Left lobe of liver (tissue), 2 donors: Measurements from ENCODE around the gene PRKCE. TPM values are rescaled to one million over a fixed set of nuclear protein-coding genes. Genes with fewer than 3 reads are reported as not detected.

Source experiments
- ATAC-seq: fragments of 200-7000 bp; cut with Tn5 transposase; one replicate; pipeline ENCODE4 v1.9.1; 2020; ENCODE audit warnings: mild to moderate bottlenecking, moderate library complexity
- DNase-seq: peaks from one replicate; pipeline ENCODE4 v3.0.0-alpha.2; 2020; ENCODE audit warnings: low spot score
- total RNA-seq: library from RNA; stranded (reverse); gene quantifications from one replicate; pipeline ENCODE4 v1.2.1, GENCODE V29; 2021
- donor health status: DM: no; HTN: no; CAD: no; lungs with moderate emphysema.
- donor health status: DM: no; HTN: yes; CAD: no.

PRKCE gene
- total RNA-seq, 1 donor from 2014 or later: 8.4 TPM

DNA sequence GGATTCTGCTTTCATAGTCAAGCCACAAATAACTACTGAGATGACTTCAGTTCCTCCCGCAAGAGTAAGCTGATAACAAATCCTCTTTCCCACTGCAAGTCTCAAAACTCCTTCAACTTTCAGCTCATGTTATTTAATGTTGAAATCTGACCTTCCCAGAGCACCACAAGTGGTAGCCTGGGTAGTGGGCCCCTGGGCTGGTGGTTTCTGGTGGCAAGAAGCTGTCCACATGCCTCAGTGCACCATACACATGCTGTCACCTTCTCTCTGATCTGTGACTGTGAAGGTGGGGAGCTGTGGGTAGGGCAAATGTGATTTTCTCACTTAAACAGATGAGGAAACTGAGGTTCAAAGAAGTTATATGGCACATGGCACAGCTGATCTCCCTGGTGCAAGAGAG is 399.6 kb downstream of the PRKCE start:
- no peak for ATAC-seq
- no peak for DNase-seq

- DNase-seq (no peak), ATAC-seq (no peak)
These were observed 402.1 kb downstream of the PRKCE start for GRCh38 chr2:46053564-46053963.

DNA sequence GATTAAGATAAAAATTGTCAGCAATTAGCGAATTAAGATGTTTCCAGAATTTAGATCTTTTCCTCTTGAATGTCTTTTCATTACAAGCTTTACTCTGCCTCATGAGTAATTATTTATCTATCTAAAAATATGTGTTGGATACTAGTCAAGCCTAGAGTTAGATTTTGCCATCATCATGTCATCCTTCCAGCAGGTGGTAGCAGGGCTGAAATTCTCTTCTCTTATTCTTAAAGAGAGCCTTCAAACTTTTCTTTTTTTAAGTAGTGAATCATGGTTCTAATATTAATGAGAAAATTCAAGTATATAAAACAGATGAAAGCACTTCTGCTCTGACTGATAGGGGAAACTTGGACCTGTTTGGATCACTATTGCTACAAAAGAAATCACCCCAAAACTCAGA is 405.1 kb downstream of the PRKCE start:
- DNase-seq (no peak), ATAC-seq (no peak)

DNA sequence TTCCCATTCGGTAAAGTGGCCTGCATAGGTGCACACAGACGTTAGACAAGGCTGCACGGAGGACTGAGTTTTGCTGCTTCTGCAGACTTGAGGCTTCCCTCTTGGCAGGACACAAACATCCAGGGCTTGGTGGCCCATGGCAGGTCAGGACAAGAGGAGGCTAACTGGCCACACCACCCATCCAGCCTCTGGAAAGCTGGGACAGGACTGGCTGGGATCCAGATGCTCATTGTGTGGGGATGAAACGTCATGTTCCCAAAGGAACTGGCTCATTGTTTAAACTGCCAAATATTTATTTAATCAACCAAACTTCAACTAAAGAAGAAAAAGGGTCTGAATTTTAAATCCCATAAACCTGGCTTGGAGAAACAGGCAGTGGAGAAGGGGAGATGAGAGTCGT is 406.7 kb downstream of the PRKCE start:
- ATAC-seq (peak; percentile 70), DNase-seq (peak; percentile 56)

DNA sequence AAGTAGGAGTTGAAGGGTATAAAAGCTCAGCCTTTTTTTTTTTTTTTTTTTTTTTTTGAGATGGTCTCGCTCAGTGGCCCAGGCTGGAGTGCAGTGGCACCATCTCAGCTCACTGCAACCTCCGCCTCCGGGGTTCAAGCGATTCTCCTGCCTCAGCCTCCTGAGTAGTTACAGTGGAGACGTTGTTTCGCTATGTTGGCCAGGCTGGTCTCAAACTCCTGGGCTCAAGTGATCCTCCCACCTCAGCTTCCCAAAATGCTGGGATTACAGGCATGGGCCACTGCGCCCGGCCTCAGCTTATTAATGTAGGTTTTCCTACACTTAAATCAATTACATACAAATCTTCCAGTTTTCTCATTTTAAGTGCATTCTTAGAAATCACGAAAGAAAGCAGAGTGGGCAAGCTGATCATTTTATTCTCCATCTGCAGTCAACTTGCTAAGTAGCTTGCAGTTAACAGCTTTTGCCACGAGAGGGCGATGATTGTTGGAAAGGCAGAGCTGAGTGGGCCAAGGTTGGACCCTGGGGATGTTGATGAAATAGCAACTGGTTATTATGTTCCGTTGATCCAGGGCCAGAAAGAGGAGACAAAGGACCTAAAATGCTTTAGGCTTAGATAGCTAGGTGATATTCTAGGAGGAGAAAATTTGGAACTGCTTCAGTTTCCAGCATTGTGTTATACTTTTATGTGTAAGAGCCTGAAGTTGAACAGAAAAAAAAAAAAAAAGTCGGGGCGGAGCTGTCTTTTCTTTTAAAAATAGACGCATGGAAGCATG is 411.4 kb downstream of the PRKCE start:
- ATAC-seq: peak; percentile 88
- DNase-seq: peak; percentile 69

DNA sequence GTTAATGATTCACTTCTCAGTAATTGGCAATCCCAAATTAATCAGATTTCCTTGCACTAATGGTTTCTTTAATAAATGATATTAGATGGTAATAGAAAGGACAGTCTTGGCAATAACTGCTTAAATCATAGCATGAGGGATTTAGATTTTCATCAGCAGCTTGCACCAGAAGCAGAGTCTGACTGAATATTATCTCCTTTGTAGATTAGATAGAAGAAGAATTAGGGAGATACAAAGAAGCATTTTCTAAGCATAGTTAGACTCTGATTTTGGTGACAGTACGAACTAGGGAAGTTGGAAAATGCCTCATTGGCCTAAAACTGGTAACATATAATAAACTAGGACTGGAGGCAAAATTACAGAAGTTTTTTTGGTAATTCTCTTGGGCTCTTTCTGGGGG is 412.9 kb downstream of the PRKCE start:
- DNase-seq (no peak), ATAC-seq (no peak)

DNA sequence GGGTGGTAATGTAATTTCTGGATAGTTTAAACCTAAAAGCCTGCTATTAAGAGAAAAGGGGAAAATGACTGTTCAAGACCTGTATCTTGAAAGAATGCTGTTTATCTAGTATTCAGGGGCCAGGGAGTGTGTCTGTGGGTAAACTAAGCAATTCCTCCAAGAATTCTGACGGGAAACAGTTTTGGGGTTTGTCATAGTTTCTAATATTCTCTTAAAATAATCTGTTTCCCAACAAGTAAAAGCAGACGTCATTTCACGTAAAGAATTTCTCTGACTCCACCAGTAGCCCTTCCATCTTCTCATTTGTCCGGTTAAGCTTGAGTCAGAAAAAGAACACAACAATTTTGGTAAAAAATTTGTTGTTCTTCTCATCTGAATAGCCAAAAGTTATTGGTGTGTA is 413.7 kb downstream of the PRKCE start:
- DNase-seq: no peak
- ATAC-seq: no peak

- ATAC-seq: no peak
- no peak for DNase-seq
These were observed 414.6 kb downstream of the PRKCE start for GRCh38 chr2:46066116-46066515.

DNA sequence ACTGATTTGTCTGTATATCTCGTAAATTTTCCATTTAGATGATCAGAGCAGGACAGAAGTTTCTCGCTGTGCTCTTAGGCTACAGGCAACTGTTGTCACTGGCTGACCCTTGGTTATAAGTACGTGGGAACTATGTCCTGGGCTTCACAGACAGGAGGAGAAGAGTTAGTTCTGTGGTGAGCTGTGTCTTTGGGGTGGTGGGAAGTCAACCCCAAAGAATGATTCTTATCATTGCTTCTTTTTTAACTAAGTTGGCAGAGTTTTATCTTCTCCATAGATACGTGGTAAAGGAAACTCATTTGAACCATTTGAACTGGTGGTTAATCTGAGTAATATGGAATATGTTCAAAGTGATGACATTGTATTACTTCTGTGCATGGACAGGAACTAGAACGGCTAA is 415.1 kb downstream of the PRKCE start:
- no peak for ATAC-seq
- no peak for DNase-seq

GRCh38 chr2:46067062-46067461 is 415.6 kb downstream of the PRKCE start:
- ATAC-seq (no peak), DNase-seq (no peak)

DNA sequence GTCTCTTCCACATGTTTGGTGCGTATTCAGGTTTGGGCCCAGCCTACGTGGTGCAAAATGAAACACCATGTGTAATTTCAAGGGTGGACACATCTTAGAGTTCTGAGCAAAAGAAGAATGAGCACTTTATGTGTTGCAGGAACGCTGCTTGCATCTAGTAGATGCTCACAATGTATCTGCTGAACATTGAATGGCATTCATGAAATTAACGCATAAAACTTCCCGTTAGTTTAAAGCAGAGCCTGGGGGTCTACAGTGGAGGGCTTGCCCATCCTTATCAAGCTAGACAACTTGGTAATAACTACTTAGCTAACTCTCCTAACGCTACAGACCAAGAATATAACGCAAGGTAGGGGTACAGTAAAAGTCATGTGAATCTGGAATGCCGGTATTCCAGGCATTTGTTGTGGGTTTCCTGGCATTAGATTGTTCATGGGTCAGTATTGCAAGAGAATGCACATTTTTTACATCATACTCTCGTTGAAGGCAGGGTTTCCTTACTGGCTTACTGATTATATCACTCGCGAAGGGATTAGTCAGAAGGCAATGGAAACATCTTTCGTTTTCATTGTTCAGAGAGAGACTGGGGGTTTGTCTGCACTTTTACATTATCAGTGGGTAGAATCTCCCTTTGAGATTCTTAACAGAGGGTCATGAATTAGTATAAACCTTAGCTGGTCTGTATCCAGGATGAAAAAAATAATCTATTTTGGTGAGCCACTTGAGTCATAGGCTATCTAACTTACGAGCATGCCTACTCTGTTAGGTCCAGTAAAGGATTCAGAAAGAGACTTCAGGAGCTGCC is 416.2 kb downstream of the PRKCE start:
- ATAC-seq: no peak
- DNase-seq: no peak

DNA sequence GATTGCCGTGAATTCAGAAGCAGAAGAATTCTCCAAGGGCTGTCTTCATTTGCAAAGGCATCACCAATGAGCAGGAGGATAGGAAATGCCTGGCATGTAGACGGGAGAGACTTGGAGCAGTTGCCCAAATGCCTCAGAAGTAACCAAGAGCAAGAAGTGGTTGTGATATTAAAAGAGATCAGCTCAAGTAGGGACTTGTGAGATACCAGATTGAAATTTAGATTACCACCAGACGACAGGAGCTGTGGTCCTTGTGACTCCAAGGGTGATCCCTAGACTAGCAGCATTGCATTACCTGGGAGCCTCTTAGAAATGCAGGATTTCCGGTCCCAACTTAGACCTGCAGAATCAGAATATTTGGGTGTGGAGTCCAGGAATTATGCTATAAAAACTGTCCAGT is 417.2 kb downstream of the PRKCE start:
- ATAC-seq (no peak), DNase-seq (no peak)

- DNase-seq (no peak), ATAC-seq (no peak)
These were observed 419.6 kb downstream of the PRKCE start for GRCh38 chr2:46071074-46071473.

- DNase-seq (no peak), ATAC-seq (no peak)
These were observed 420.8 kb downstream of the PRKCE start for GRCh38 chr2:46072101-46072820.

DNA sequence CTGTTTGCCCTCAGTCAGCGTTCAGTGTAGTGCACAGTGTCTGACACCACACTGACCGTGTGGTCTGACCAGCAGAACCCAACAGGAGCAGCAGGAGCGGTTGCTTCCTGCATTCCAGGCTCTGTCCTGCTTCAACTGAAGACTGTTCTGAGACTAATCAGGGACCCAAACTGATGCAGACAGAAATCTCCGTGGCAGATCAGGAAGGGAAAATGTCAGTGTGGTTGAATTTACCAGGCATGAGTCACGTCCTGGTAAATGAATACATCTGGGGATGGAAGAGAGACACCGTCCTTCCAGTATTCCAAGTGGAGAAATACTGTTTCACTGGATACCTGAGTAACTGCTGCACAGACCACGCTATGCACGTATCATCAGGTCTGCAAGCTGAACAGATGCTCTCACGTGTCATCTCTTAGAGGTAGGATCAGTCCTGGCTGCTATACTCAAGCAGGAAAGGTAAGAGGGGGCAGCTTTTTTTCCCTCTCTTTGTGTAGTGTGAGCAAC is 422.1 kb downstream of the PRKCE start:
- ATAC-seq (peak; percentile 37), DNase-seq (no peak)

DNA sequence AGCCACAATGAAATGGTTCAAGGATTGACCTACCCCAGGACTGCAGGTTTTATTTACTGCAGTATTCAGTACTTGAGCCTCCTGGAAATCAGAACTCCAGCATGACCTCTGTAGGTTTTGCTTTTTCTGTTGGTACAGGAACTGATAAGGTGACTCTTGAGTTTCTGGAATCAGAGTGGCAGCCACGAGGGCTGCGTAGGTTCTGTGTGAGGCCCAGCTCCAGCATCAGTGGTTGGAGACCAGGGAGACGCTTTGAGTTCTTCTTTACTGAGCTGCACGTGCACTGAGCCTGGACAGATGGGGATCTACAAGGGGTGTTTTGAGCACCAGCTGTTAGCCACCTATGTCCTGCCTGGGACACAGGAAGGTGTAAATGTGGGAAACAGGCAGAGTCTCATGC is 423.0 kb downstream of the PRKCE start:
- ATAC-seq: no peak
- no peak for DNase-seq

DNA sequence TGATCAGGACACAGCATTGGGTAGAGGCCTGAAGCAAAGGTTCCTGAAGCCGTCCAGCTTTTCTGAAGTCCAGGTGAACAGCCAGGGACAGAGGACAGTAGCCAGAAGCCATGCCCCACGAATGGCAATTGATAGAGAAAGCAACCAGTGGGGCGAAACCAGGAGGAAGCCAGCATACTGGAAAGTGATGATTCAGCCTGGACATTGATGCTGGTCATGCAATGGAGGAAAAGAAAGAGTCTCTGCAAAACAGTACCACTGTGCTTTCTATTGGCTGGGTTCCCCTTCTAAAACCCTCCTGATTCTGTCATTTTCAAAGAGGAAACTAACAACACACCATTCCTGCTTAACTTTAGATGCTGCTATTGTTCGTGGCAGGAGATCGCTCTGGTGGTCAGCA is 424.4 kb downstream of the PRKCE start:
- ATAC-seq (no peak), DNase-seq (no peak)

GRCh38 chr2:46076251-46076650 is 424.8 kb downstream of the PRKCE start:
- ATAC-seq: no peak
- DNase-seq: no peak

DNA sequence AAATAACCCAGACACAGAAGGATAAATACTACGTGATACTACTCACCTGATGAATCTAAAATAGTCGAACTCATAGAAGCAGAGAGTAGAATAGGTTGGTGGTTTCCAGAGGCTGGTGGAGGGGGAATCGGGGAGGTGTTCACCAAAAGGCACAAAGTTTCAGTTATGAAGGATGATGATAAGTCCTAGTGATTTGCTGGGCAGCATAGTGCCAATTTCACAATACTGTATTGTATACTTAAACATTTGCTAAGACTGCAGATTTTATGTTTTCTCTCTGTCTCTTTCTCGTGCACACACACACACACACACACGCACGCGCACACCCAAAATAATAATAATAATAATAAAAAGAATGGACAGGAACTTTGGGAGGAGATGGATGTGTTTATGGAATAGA is 425.4 kb downstream of the PRKCE start:
- DNase-seq: no peak
- no peak for ATAC-seq

DNA sequence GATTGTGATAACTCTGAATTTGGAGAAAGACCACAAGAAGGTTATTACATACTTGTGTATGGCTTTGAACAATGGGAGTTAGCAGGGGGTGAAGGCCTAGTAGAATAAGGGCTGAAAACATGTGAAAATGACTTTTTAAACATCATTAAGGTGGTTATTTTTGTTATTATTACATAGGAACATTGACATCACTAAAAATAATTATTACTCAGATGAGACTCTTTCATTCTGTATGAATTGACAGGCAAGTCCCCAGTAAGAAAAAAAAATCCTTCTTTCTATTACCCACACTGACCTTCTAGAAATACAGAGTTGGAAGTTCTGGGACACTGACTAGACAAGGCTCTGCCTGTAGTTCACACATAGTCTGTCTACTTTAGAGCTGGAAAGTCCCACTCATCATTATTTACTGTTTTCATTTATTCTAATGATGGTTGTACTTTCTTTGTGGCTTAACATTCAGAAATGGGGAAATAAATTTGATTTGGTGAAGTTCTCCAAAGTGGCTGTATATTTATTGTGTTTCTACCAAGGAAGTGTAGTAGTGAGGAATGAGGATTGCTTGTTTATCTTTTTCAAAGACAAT is 426.1 kb downstream of the PRKCE start:
- no peak for DNase-seq
- ATAC-seq: no peak

- DNase-seq (no peak), ATAC-seq (no peak)
These were observed 428.6 kb downstream of the PRKCE start for GRCh38 chr2:46079985-46080560.
